Measurements from ENCODE around the gene B4GALT1.

B4GALT1 gene, protein sequence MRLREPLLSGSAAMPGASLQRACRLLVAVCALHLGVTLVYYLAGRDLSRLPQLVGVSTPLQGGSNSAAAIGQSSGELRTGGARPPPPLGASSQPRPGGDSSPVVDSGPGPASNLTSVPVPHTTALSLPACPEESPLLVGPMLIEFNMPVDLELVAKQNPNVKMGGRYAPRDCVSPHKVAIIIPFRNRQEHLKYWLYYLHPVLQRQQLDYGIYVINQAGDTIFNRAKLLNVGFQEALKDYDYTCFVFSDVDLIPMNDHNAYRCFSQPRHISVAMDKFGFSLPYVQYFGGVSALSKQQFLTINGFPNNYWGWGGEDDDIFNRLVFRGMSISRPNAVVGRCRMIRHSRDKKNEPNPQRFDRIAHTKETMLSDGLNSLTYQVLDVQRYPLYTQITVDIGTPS

DNA sequence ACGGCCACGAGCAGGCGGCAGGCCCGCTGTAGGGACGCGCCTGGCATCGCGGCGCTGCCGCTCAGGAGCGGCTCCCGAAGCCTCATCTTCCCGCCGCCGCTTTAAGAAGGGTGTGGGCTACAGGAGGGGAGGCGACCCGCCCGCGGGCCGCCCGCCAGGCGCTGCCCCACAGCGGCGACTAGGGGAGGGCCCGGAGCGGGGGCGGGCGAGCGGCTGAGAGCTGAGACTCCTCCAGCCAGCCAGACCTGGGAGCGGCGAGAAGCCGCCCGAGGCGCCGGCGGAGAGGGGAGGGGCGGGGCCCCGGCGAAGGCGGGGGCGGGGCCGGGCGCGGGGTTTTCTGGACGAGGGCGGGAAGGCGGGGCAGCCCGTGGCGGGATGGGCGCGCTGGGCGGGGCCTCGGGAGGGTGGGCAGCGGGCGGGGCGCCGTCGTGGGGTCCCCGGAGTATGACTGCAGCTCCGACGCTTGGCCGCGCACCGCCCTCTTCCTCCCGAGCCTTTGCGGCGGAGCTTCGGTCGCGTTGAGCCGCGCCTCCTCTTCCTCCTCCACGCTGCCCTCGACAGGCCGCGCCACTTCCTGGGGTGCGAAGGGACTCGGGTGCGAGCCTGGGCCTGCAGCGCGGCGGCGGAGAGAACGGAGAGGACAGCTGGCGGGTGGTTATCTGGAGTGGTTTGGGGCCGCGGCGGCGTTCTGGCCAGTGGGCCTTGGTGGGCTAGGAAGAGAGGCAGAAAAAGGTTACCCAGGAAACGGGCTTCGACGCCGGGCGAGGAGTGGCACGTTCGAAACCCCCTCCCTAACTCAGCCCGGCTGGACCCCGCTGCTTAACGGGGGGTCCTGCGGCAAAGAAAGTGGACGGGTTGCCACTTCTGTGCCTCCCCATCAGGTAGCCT is at the start of gene B4GALT1:
Gene B4GALT1 (minus strand): TSS at position 253 of the 888 bp plus-strand sequence. CDS start 167 bp downstream, at position 86.
- peak within 1 kb of the TSS; percentile 84 to 93 (median 88) for H3K4me3 ChIP-seq (ENCODE audit: low read depth in 1 of 5, low read length in 5 of 5)
- peaks cover 17 to 62% (median 59%) of the 10 kb centered on the region in 5 donors for H3K4me1 ChIP-seq (ENCODE audit: control insufficient read depth in 5 of 5, insufficient read depth in 5 of 5, low read length in 5 of 5)
- H3K36me3 ChIP-seq (ENCODE audit: control insufficient read depth in 5 of 5, insufficient read depth in 5 of 5, low read length in 5 of 5) = no peaks in the 10 kb centered on the region
- peak within 1 kb of the TSS; percentile 99 for H3K27ac ChIP-seq (ENCODE audit: low read depth, low read length)
- no peaks in the 10 kb centered on the region for H3K9me3 ChIP-seq (ENCODE audit: control insufficient read depth in 5 of 5, low read length in 5 of 5)
- no peaks in the 10 kb centered on the region for H3K27me3 ChIP-seq (ENCODE audit: control insufficient read depth in 5 of 5, insufficient read depth in 4 of 5, low read length in 5 of 5)
- H3K9ac ChIP-seq (ENCODE audit: low read length in 5 of 5) = peak within 1 kb of the TSS; percentile 79 to 97 (median 94)

DNA sequence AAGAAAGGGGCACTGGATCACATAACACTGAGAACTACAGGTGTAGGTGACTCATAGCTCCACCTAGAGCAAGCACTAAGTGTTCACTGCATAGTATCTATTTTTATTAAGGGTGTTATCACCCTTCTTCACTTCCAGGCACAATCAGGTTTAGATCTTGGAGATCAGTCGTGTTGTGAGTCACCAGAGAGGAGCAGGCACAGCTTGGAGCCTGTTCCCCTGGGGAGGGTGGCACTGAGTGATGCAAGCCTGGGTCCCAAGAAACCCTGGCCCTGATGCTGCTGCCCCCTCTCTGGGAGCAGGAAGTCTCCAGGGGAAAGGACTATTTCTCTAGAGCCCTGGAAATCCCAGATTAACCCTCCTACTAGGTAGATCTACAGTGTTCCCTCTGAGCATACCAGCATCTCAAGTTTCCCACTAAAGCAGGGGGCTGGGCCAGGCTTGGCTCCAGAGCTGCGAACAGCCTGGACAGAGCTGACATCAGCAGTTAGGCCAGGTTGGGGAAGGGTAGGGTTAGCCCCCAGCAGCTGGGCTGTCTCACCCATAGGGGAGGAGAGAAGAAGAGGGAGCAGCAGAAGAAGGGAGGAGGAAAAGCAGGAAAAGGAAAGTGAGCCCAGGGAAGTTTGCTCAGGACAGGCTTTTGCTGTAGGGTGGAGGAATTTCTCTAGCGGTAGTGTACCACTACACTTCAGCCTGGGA is 44.7 kb upstream of the B4GALT1 start:
- Histone ChIP-seq H3K27me3 (ENCODE audit: control insufficient read depth in 5 of 5, insufficient read depth in 4 of 5, low read length in 5 of 5) (no peaks in the 10 kb centered on the region), H3K9me3 (ENCODE audit: control insufficient read depth in 5 of 5, low read length in 5 of 5) (no peaks in the 10 kb centered on the region), H3K9ac (ENCODE audit: low read length in 5 of 5) (no peak overlapping the region), H3K4me1 (ENCODE audit: control insufficient read depth in 5 of 5, insufficient read depth in 5 of 5, low read length in 5 of 5) (peaks cover 0 to 11% (median 0%) of the 10 kb centered on the region in 5 donors), H3K36me3 (ENCODE audit: control insufficient read depth in 5 of 5, insufficient read depth in 5 of 5, low read length in 5 of 5) (no peaks in the 10 kb centered on the region), H3K4me3 (ENCODE audit: low read depth in 1 of 5, low read length in 5 of 5) (no peak overlapping the region), H3K27ac (ENCODE audit: low read depth, low read length) (no peak overlapping the region)

GRCh38 chr9:33210006-33210715 is 43.0 kb upstream of the B4GALT1 start:
- H3K4me1 ChIP-seq (ENCODE audit: control insufficient read depth in 5 of 5, insufficient read depth in 5 of 5, low read length in 5 of 5) = peaks cover 0 to 11% (median 0%) of the 10 kb centered on the region in 5 donors
- no peaks in the 10 kb centered on the region for H3K9me3 ChIP-seq (ENCODE audit: control insufficient read depth in 5 of 5, low read length in 5 of 5)
- H3K4me3 ChIP-seq (ENCODE audit: low read depth in 1 of 5, low read length in 5 of 5) = no peak overlapping the region
- no peaks in the 10 kb centered on the region for H3K36me3 ChIP-seq (ENCODE audit: control insufficient read depth in 5 of 5, insufficient read depth in 5 of 5, low read length in 5 of 5)
- no peak overlapping the region for H3K27ac ChIP-seq (ENCODE audit: low read depth, low read length)
- no peak overlapping the region for H3K9ac ChIP-seq (ENCODE audit: low read length in 5 of 5)
- H3K27me3 ChIP-seq (ENCODE audit: control insufficient read depth in 5 of 5, insufficient read depth in 4 of 5, low read length in 5 of 5) = no peaks in the 10 kb centered on the region

DNA sequence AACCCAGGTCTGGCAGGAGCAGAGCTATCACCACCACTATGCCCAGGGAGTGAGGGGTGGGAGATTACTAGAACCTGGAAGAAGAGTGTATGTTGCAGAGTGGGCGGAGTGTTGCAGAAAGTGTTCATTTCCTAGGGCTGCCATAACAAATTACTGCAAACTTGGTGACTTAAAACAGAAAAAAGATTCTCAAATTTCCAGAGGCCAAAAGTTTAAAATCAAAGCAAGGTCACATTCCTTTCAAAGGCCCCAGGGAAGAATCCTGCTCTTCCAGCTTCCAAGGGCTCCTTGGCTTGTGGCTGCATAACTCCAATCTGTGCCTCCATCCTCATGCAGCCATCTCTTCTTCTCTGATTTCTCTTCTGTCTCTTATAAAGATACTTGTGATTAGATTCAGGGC is 42.3 kb upstream of the B4GALT1 start:
- no peaks in the 10 kb centered on the region for H3K36me3 ChIP-seq (ENCODE audit: control insufficient read depth in 5 of 5, insufficient read depth in 5 of 5, low read length in 5 of 5)
- no peak overlapping the region for H3K4me3 ChIP-seq (ENCODE audit: low read depth in 1 of 5, low read length in 5 of 5)
- no peaks in the 10 kb centered on the region for H3K27me3 ChIP-seq (ENCODE audit: control insufficient read depth in 5 of 5, insufficient read depth in 4 of 5, low read length in 5 of 5)
- peaks cover 0 to 11% (median 0%) of the 10 kb centered on the region in 5 donors for H3K4me1 ChIP-seq (ENCODE audit: control insufficient read depth in 5 of 5, insufficient read depth in 5 of 5, low read length in 5 of 5)
- no peaks in the 10 kb centered on the region for H3K9me3 ChIP-seq (ENCODE audit: control insufficient read depth in 5 of 5, low read length in 5 of 5)
- H3K9ac ChIP-seq (ENCODE audit: low read length in 5 of 5) = no peak overlapping the region
- H3K27ac ChIP-seq (ENCODE audit: low read depth, low read length) = no peak overlapping the region

DNA sequence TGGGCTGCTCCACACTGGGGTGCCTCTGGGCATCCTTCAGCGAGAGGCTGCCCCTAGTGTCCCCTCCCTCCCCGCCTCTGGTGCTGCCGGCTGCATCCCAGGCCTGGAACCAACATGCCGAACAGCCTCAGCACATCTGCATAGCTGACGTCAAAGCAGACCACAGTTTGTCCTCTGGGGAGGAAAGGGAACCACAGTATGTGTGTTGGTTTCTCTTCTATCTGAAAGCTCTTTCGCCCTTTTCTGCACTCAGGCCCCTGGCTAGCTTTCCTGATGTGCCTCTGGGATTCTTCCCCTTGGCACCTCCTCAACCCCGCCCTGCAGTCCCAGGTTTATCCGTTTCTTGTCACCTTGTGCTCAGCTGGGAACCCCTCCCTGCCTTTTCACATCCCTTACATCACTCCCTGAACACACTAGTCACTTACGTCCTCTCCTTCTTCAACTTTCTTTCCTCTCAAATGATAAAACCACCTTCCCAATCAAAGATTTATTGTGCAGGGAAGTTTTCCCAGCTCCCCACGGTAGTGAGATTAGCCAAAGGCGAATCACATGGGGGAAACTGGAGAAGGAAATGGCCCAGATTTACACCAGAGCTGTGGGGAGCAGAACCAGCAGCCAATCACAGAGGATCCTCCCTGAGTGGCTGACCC is 35.5 kb upstream of the B4GALT1 start:
- Histone ChIP-seq H3K4me3 (ENCODE audit: low read depth in 1 of 5, low read length in 5 of 5) (peak overlapping the region in 1 of 5 donors; percentile 21), H3K4me1 (ENCODE audit: control insufficient read depth in 5 of 5, insufficient read depth in 5 of 5, low read length in 5 of 5) (peaks cover 0 to 23% (median 16%) of the 10 kb centered on the region in 5 donors), H3K27me3 (ENCODE audit: control insufficient read depth in 5 of 5, insufficient read depth in 4 of 5, low read length in 5 of 5) (no peaks in the 10 kb centered on the region), H3K9me3 (ENCODE audit: control insufficient read depth in 5 of 5, low read length in 5 of 5) (no peaks in the 10 kb centered on the region), H3K36me3 (ENCODE audit: control insufficient read depth in 5 of 5, insufficient read depth in 5 of 5, low read length in 5 of 5) (no peaks in the 10 kb centered on the region), H3K9ac (ENCODE audit: low read length in 5 of 5) (no peak overlapping the region), H3K27ac (ENCODE audit: low read depth, low read length) (no peak overlapping the region)

- no peaks in the 10 kb centered on the region for H3K27me3 ChIP-seq (ENCODE audit: control insufficient read depth in 5 of 5, insufficient read depth in 4 of 5, low read length in 5 of 5)
- no peak overlapping the region for H3K4me3 ChIP-seq (ENCODE audit: low read depth in 1 of 5, low read length in 5 of 5)
- no peaks in the 10 kb centered on the region for H3K36me3 ChIP-seq (ENCODE audit: control insufficient read depth in 5 of 5, insufficient read depth in 5 of 5, low read length in 5 of 5)
- no peak overlapping the region for H3K27ac ChIP-seq (ENCODE audit: low read depth, low read length)
- peaks cover 0 to 29% (median 20%) of the 10 kb centered on the region in 5 donors for H3K4me1 ChIP-seq (ENCODE audit: control insufficient read depth in 5 of 5, insufficient read depth in 5 of 5, low read length in 5 of 5)
- no peaks in the 10 kb centered on the region for H3K9me3 ChIP-seq (ENCODE audit: control insufficient read depth in 5 of 5, low read length in 5 of 5)
- H3K9ac ChIP-seq (ENCODE audit: low read length in 5 of 5) = no peak overlapping the region
Observed at GRCh38 chr9:33202018-33202417, 34.9 kb upstream of the B4GALT1 start.

- peak overlapping the region in 1 of 5 donors; percentile 17 for H3K4me3 ChIP-seq (ENCODE audit: low read depth in 1 of 5, low read length in 5 of 5)
- H3K27ac ChIP-seq (ENCODE audit: low read depth, low read length) = peak overlapping the region; percentile 45
- no peaks in the 10 kb centered on the region for H3K9me3 ChIP-seq (ENCODE audit: control insufficient read depth in 5 of 5, low read length in 5 of 5)
- H3K27me3 ChIP-seq (ENCODE audit: control insufficient read depth in 5 of 5, insufficient read depth in 4 of 5, low read length in 5 of 5) = no peaks in the 10 kb centered on the region
- peak overlapping the region in 2 of 5 donors; percentile 10 to 41 for H3K9ac ChIP-seq (ENCODE audit: low read length in 5 of 5)
- H3K36me3 ChIP-seq (ENCODE audit: control insufficient read depth in 5 of 5, insufficient read depth in 5 of 5, low read length in 5 of 5) = no peaks in the 10 kb centered on the region
- H3K4me1 ChIP-seq (ENCODE audit: control insufficient read depth in 5 of 5, insufficient read depth in 5 of 5, low read length in 5 of 5) = peaks cover 0 to 30% (median 21%) of the 10 kb centered on the region in 5 donors
Observed at GRCh38 chr9:33198165-33198564, 31.0 kb upstream of the B4GALT1 start.

DNA sequence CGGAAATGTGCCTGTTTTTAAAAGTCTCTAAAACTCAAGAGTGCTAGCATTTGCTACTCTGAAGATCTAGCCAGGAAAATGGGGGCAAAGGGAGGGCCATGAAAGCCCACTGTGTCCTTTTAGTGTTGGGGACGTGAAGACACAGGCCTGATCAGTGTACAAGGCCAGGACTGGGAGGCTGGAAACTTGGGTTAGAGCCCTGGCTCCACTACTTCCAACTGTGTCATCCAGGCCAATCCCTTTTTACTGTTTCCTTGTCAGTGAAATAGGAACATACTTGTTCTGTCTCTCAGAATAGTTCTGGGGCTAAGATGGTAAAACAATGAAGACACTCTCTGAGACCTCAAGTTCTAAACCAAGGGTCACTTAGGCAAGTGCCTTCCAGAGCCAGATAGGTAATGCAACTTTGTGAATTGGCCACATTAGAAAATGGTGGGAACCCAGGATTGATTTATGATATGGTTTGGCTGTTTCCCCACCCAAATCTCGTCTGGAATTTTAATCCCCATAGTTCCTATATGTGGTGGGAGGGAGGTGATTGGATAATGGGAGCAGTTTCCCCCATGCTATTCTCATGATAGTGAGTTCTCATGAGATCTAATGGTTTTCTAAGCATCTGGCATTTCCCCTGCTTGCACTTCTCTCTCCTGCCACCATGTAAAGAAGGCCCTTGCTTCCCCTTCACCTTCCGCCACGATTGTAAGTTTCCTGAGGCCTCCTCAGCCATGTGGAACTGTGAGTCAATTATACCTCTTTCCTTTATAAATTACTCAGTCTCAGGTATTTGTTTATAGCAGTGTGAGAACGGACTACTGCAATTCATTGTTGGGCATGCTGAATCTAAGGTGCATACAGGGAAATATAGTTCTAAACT is 30.4 kb upstream of the B4GALT1 start:
- Histone ChIP-seq H3K9ac (ENCODE audit: low read length in 5 of 5) (peak overlapping the region in 1 of 5 donors; percentile 49), H3K27ac (ENCODE audit: low read depth, low read length) (peak overlapping the region; percentile 45)

More for the DNA sequence above, 30.4 kb upstream of the B4GALT1 start:
- Histone ChIP-seq H3K27me3 (ENCODE audit: control insufficient read depth in 5 of 5, insufficient read depth in 4 of 5, low read length in 5 of 5) (no peaks in the 10 kb centered on the region), H3K9me3 (ENCODE audit: control insufficient read depth in 5 of 5, low read length in 5 of 5) (no peaks in the 10 kb centered on the region), H3K4me1 (ENCODE audit: control insufficient read depth in 5 of 5, insufficient read depth in 5 of 5, low read length in 5 of 5) (peaks cover 0 to 29% (median 23%) of the 10 kb centered on the region in 5 donors), H3K36me3 (ENCODE audit: control insufficient read depth in 5 of 5, insufficient read depth in 5 of 5, low read length in 5 of 5) (no peaks in the 10 kb centered on the region), H3K4me3 (ENCODE audit: low read depth in 1 of 5, low read length in 5 of 5) (no peak overlapping the region)
